Measurements from ENCODE around the gene CTNNBL1. TPM values are rescaled to one million over a fixed set of nuclear protein-coding genes. Genes with fewer than 3 reads are reported as not detected.

CTNNBL1 gene
- total RNA-seq, 2 donors from 2014 or later: 68.6 to 68.7 TPM

- Mint-ChIP-seq H3K4me3 (no peak overlapping the region), H3K27ac (no peak overlapping the region)
- peaks cover 26% of the 10 kb centered on the region for H3K4me1 ChIP-seq (ENCODE audit: control insufficient read depth, insufficient read depth, low read length)
Measured at GRCh38 chr20:37839432-37839827, 145.6 kb downstream of the CTNNBL1 start.

GRCh38 chr20:37839955-37840354 lies 146.1 kb downstream of the CTNNBL1 start:
- Mint-ChIP-seq H3K4me1 (peaks cover 37% of the 10 kb centered on the region), H3K27ac (no peak overlapping the region), H3K36me3 (ENCODE audit: low read depth) (peaks cover 21% of the 10 kb centered on the region), H3K27me3 (ENCODE audit: insufficient read depth) (no peaks in the 10 kb centered on the region), H3K9me3 (no peaks in the 10 kb centered on the region), H3K4me3 (no peak overlapping the region)
- 84 to 95% methylated on average over 6 to 7 of the region's 7 CpGs for WGBS, 2 experiments (ENCODE audit: insufficient coverage in 1 of 2, insufficient read length in 1 of 2)
- H3K9ac ChIP-seq (ENCODE audit: extremely low read depth, low read length, poor library complexity, severe bottlenecking): no peak overlapping the region
- TF ChIP-seq CTCF (conservative IDR thresholded peaks at IDR 0.05): no peak
- no peak overlapping the region for H3K4me3 ChIP-seq (ENCODE audit: low read length)
- no peaks in the 10 kb centered on the region for H3K27me3 ChIP-seq (ENCODE audit: control insufficient read depth, insufficient read depth, low read length, poor library complexity, severe bottlenecking)
- H3K4me1 ChIP-seq (ENCODE audit: control insufficient read depth, insufficient read depth, low read length): peaks cover 30% of the 10 kb centered on the region
- no peaks in the 10 kb centered on the region for H3K9me3 ChIP-seq (ENCODE audit: control insufficient read depth, low read length)
- no peak overlapping the region for H3K27ac ChIP-seq (ENCODE audit: low read depth, low read length)
- DNase-seq: no peak
- H3K36me3 ChIP-seq (ENCODE audit: control insufficient read depth, insufficient read depth, low read length): peaks cover 26% of the 10 kb centered on the region

More at GRCh38 chr20:37839432-37839827, 145.6 kb downstream of the CTNNBL1 start:
- Histone ChIP-seq H3K9ac (ENCODE audit: extremely low read depth, low read length, poor library complexity, severe bottlenecking) (no peak overlapping the region), H3K27ac (ENCODE audit: low read depth, low read length) (no peak overlapping the region), H3K36me3 (ENCODE audit: control insufficient read depth, insufficient read depth, low read length) (peaks cover 26% of the 10 kb centered on the region), H3K9me3 (ENCODE audit: control insufficient read depth, low read length) (no peaks in the 10 kb centered on the region), H3K4me3 (ENCODE audit: low read length) (no peak overlapping the region), H3K27me3 (ENCODE audit: control insufficient read depth, insufficient read depth, low read length, poor library complexity, severe bottlenecking) (no peaks in the 10 kb centered on the region)
- DNase-seq: no peak
- H3K36me3 Mint-ChIP-seq (ENCODE audit: low read depth): peaks cover 21% of the 10 kb centered on the region
- peaks cover 32% of the 10 kb centered on the region for H3K4me1 Mint-ChIP-seq
- no peak for TF ChIP-seq CTCF (conservative IDR thresholded peaks at IDR 0.05)
- H3K9me3 Mint-ChIP-seq: no peaks in the 10 kb centered on the region
- no peaks in the 10 kb centered on the region for H3K27me3 Mint-ChIP-seq (ENCODE audit: insufficient read depth)
- 83 to 86% methylated on average over 1 to 3 of the region's 3 CpGs for WGBS, 2 experiments (ENCODE audit: insufficient coverage in 1 of 2, insufficient read length in 1 of 2)

- H3K4me3 Mint-ChIP-seq: no peak overlapping the region
- peaks cover 51% of the 10 kb centered on the region for H3K4me1 Mint-ChIP-seq
- Histone ChIP-seq H3K9me3 (ENCODE audit: control insufficient read depth, low read length) (no peaks in the 10 kb centered on the region), H3K36me3 (ENCODE audit: control insufficient read depth, insufficient read depth, low read length) (peaks cover 26% of the 10 kb centered on the region), H3K9ac (ENCODE audit: extremely low read depth, low read length, poor library complexity, severe bottlenecking) (no peak overlapping the region), H3K4me3 (ENCODE audit: low read length) (no peak overlapping the region), H3K4me1 (ENCODE audit: control insufficient read depth, insufficient read depth, low read length) (peaks cover 42% of the 10 kb centered on the region), H3K27ac (ENCODE audit: low read depth, low read length) (peak overlapping the region; percentile 58), H3K27me3 (ENCODE audit: control insufficient read depth, insufficient read depth, low read length, poor library complexity, severe bottlenecking) (no peaks in the 10 kb centered on the region)
- peaks cover 21% of the 10 kb centered on the region for H3K36me3 Mint-ChIP-seq (ENCODE audit: low read depth)
- no peak for DNase-seq
- TF ChIP-seq CTCF (conservative IDR thresholded peaks at IDR 0.05): no peak
- no peak overlapping the region for H3K27ac Mint-ChIP-seq
- no peaks in the 10 kb centered on the region for H3K27me3 Mint-ChIP-seq (ENCODE audit: insufficient read depth)
- no peaks in the 10 kb centered on the region for H3K9me3 Mint-ChIP-seq
Measured at GRCh38 chr20:37841389-37841788, 147.6 kb downstream of the CTNNBL1 start.

Data from endodermal cell (in vitro differentiated cells).